Limb (tissue), 2 donors: Measurements from ENCODE around the gene CNTFR.
"Not testable (repeated sequence)": the region's sequence is repeated elsewhere in the genome, so short reads cannot be mapped to it uniquely, and the experiment has no call there.

Experiments
- DNase-seq, 2 donors: peaks; one replicate each; pipeline ENCODE4 v3.0.0-alpha.2; 2016; ENCODE audit errors: extremely low spot score in 2 of 2

CNTFR gene

GRCh38 chr9:34555500-34555899 is 34.0 kb downstream of the CNTFR start:
- DNase-seq: peak in 1 of 2 donors; percentile 36

- peak; percentile 42 to 89 for DNase-seq
Measured at GRCh38 chr9:34555002-34555348, 34.5 kb downstream of the CNTFR start.

- peak in 1 of 2 donors; percentile 42 for DNase-seq
Measured at GRCh38 chr9:34554211-34555001, 35.1 kb downstream of the CNTFR start.

GRCh38 chr9:34553511-34554021 is 36.0 kb downstream of the CNTFR start:
- peak in 1 of 2 donors; percentile 42 for DNase-seq

GRCh38 chr9:34552986-34553385 is 36.5 kb downstream of the CNTFR start:
- DNase-seq: no peak

- DNase-seq: peak in 1 of 2 donors; percentile 33
Measured at GRCh38 chr9:34552606-34552981, 36.9 kb downstream of the CNTFR start.

GRCh38 chr9:34551751-34552605 is 37.5 kb downstream of the CNTFR start:
- DNase-seq: peak in 1 of 2 donors; percentile 31

GRCh38 chr9:34550681-34551270 is 38.7 kb downstream of the CNTFR start:
- peak in 1 of 2 donors; percentile 26 for DNase-seq

- peak in 1 of 2 donors; percentile 30 for DNase-seq
Measured at GRCh38 chr9:34550016-34550680, 39.4 kb downstream of the CNTFR start.

GRCh38 chr9:34549407-34549732 is 40.2 kb downstream of the CNTFR start:
- peak in 1 of 2 donors; percentile 17 for DNase-seq

GRCh38 chr9:34547960-34548611 is 41.4 kb downstream of the CNTFR start:
- DNase-seq: peak; percentile 69 to 89

GRCh38 chr9:34546834-34547827 is 42.4 kb downstream of the CNTFR start:
- DNase-seq: peak in 1 of 2 donors; percentile 79

GRCh38 chr9:34546102-34546833 is 43.3 kb downstream of the CNTFR start:
- no peak for DNase-seq

- DNase-seq: no peak
Measured at GRCh38 chr9:34545497-34545896, 44.0 kb downstream of the CNTFR start.

- no peak for DNase-seq
Measured at GRCh38 chr9:34544035-34544434, 45.5 kb downstream of the CNTFR start.

GRCh38 chr9:34541540-34541939 is 48.0 kb downstream of the CNTFR start:
- no peak for DNase-seq

GRCh38 chr9:34540827-34541226 is 48.7 kb downstream of the CNTFR start:
- DNase-seq: no peak

- no peak for DNase-seq
Measured at GRCh38 chr9:34536685-34537084, 52.8 kb downstream of the CNTFR start.

GRCh38 chr9:34532041-34532440 is 57.5 kb downstream of the CNTFR start:
- DNase-seq: not testable (repeated sequence)
